Measurements from ENCODE around the gene BANF1.

BANF1 gene, protein sequence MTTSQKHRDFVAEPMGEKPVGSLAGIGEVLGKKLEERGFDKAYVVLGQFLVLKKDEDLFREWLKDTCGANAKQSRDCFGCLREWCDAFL

GRCh38 chr11:66001942-66002647, at the start of gene BANF1, which contains the start of gene EIF1AD:
BANF1 (plus strand) TSS chr11:66002503; CDS start chr11:66003251, 748 bp downstream.
EIF1AD (minus strand) TSS chr11:66002157; CDS start chr11:66000389, 1,768 bp downstream.
- peaks cover 50% of the 10 kb centered on the region for H3K79me2 ChIP-seq (ENCODE audit: insufficient read depth, low read length)
- peak within 1 kb of the TSS; percentile 71 for H3K4me2 ChIP-seq (ENCODE audit: insufficient read depth, low read length)
- H3K27me3 ChIP-seq (ENCODE audit: insufficient read depth, low read length, poor library complexity) = no peaks in the 10 kb centered on the region
- H3K4me1 ChIP-seq (ENCODE audit: insufficient read depth, low read length) = peaks cover 39% of the 10 kb centered on the region
- H3K4me3 ChIP-seq (ENCODE audit: low read depth in 1 of 2, low read length in 2 of 2) = peak within 1 kb of the TSS; percentile 77 to 92
- H3K36me3 ChIP-seq (ENCODE audit: insufficient read depth, low read length) = peaks cover 62% of the 10 kb centered on the region
- no peaks in the 10 kb centered on the region for H3K9me3 ChIP-seq (ENCODE audit: insufficient read depth, low read length, severe bottlenecking)
- peak within 1 kb of the TSS; percentile 74 for H3K9ac ChIP-seq (ENCODE audit: low read depth, low read length)
- H2AFZ ChIP-seq (ENCODE audit: low read depth, low read length) = peak within 1 kb of the TSS; percentile 84
- DNase-seq (peak; percentile 98), ATAC-seq (ENCODE audit: insufficient read depth, low read depth) (peak; percentile 93)
- H4K20me1 ChIP-seq (ENCODE audit: insufficient read depth, low read length) = peaks cover 40% of the 10 kb centered on the region
- TF ChIP-seq, protein P1, sequence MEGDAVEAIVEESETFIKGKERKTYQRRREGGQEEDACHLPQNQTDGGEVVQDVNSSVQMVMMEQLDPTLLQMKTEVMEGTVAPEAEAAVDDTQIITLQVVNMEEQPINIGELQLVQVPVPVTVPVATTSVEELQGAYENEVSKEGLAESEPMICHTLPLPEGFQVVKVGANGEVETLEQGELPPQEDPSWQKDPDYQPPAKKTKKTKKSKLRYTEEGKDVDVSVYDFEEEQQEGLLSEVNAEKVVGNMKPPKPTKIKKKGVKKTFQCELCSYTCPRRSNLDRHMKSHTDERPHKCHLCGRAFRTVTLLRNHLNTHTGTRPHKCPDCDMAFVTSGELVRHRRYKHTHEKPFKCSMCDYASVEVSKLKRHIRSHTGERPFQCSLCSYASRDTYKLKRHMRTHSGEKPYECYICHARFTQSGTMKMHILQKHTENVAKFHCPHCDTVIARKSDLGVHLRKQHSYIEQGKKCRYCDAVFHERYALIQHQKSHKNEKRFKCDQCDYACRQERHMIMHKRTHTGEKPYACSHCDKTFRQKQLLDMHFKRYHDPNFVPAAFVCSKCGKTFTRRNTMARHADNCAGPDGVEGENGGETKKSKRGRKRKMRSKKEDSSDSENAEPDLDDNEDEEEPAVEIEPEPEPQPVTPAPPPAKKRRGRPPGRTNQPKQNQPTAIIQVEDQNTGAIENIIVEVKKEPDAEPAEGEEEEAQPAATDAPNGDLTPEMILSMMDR (IDR thresholded peaks at IDR 0.05; ENCODE audit: borderline replicate concordance, extremely low read depth, low read length, poor library complexity, severe bottlenecking) = no peak
- no peak for TF ChIP-seq EZH2 (IDR thresholded peaks at IDR 0.05; ENCODE audit: borderline replicate concordance, low read depth, low read length, severe bottlenecking)
- H3K27ac ChIP-seq (ENCODE audit: low read length) = peak within 1 kb of the TSS; percentile 88

DNA sequence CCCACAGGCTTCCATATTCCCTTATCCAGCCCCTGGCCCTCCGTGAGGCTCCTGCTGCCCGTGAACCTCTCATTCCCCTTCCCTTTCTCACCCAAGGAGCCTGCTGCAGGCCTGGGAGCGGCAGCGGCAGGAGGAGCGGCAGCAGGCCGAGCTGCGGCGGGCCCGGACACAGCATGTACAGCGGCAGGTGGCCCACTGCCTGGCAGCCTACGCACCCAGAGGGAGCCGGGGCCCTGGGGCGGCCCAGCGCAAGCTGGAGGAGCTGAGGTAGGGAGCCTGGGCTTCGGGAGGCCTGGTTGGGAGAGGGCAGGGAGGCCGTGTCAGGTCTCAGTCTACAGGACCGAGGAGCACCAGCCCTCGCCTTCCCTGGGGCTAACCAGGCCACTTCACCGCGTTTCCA, 48.8 kb upstream of the BANF1 start:
- TF ChIP-seq, protein P1 (IDR thresholded peaks at IDR 0.05; ENCODE audit: borderline replicate concordance, extremely low read depth, low read length, poor library complexity, severe bottlenecking) = no peak
- TF ChIP-seq EZH2 (IDR thresholded peaks at IDR 0.05; ENCODE audit: borderline replicate concordance, low read depth, low read length, severe bottlenecking) = no peak
- Histone ChIP-seq H3K9ac (ENCODE audit: low read depth, low read length) (no peak overlapping the region), H3K9me3 (ENCODE audit: insufficient read depth, low read length, severe bottlenecking) (no peaks in the 10 kb centered on the region), H3K27me3 (ENCODE audit: insufficient read depth, low read length, poor library complexity) (no peaks in the 10 kb centered on the region), H3K4me1 (ENCODE audit: insufficient read depth, low read length) (peaks cover 4% of the 10 kb centered on the region), H4K20me1 (ENCODE audit: insufficient read depth, low read length) (no peaks in the 10 kb centered on the region), H3K36me3 (ENCODE audit: insufficient read depth, low read length) (no peaks in the 10 kb centered on the region), H2AFZ (ENCODE audit: low read depth, low read length) (no peak overlapping the region), H3K27ac (ENCODE audit: low read length) (no peak overlapping the region), H3K4me3 (ENCODE audit: low read depth in 1 of 2, low read length in 2 of 2) (no peak overlapping the region), H3K4me2 (ENCODE audit: insufficient read depth, low read length) (no peak overlapping the region), H3K79me2 (ENCODE audit: insufficient read depth, low read length) (no peaks in the 10 kb centered on the region)
- no peak for DNase-seq
- no peak for ATAC-seq (ENCODE audit: insufficient read depth, low read depth)

- Histone ChIP-seq H3K9me3 (ENCODE audit: insufficient read depth, low read length, severe bottlenecking) (no peaks in the 10 kb centered on the region), H3K27me3 (ENCODE audit: insufficient read depth, low read length, poor library complexity) (no peaks in the 10 kb centered on the region), H3K4me1 (ENCODE audit: insufficient read depth, low read length) (peaks cover 4% of the 10 kb centered on the region), H3K79me2 (ENCODE audit: insufficient read depth, low read length) (no peaks in the 10 kb centered on the region), H3K4me3 (ENCODE audit: low read depth in 1 of 2, low read length in 2 of 2) (no peak overlapping the region), H4K20me1 (ENCODE audit: insufficient read depth, low read length) (no peaks in the 10 kb centered on the region), H3K27ac (ENCODE audit: low read length) (no peak overlapping the region), H2AFZ (ENCODE audit: low read depth, low read length) (no peak overlapping the region), H3K36me3 (ENCODE audit: insufficient read depth, low read length) (no peaks in the 10 kb centered on the region), H3K9ac (ENCODE audit: low read depth, low read length) (no peak overlapping the region), H3K4me2 (ENCODE audit: insufficient read depth, low read length) (no peak overlapping the region)
- ATAC-seq (ENCODE audit: insufficient read depth, low read depth) = no peak
- TF ChIP-seq, protein P1 (IDR thresholded peaks at IDR 0.05; ENCODE audit: borderline replicate concordance, extremely low read depth, low read length, poor library complexity, severe bottlenecking) = no peak
- TF ChIP-seq EZH2 (IDR thresholded peaks at IDR 0.05; ENCODE audit: borderline replicate concordance, low read depth, low read length, severe bottlenecking) = no peak
- DNase-seq = no peak
Observed at GRCh38 chr11:65954771-65955170, 47.5 kb upstream of the BANF1 start.
